ENCODE data around the gene ERN1.

ERN1 gene

DNA sequence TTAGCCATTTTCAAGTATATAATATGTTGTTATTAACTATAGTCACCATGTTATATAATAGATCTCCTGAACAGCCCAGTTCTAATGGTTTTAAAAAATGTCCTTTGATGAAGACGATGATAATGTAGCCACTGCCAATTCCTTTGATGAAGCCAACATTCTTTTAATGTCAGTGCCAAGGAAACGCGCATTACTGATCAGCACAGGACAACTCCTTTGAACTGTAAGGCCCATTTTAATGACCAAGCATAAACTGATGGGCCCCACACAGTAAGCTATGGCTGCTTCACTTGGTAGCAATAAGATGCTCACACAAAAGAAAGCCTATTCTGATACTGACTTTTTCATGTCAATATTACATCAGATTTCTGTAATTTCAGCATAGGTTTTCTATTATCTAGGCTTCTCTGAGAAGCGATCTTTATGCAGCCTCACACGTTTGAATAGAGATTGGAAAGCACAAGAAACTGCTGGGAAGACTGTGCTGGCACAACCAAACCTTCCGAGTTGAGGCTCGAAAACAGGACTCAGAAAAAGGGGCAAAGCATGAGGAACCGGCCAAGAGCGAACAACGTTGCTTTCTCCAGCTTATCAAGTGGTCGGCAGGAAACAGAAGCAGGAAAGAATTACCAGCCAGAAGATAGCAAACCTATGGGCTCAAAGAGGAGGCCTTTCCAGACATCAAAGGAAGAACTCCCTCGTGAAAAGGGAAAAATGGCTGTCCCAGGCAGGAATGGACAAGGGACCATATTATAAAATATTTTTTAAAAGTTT is 19.4 kb downstream of the ERN1 start:
- DNase-seq (ENCODE audit: low read depth in 2 of 2), result no peak

DNA sequence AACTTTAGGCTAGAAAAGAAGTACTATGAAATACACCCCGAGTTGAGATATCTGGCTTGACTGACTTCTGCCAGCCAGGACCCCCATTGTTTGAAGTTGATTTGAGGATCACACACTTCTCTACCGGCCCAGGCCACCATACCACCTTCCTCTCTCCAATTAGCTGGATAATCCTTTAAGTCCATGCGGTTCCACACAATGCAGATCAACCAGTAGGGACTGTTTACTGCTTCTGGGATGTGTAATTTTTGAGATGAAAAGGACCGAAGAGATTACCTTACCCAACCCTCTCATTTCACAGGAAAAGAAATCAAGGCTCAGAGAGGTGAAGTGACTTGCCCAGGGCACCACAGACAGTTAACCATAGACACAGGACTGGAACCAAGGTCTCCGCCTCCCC is 20.5 kb downstream of the ERN1 start:
- DNase-seq (ENCODE audit: low read depth in 2 of 2), result no peak

GRCh38 chr17:64107500-64108236 is 22.3 kb downstream of the ERN1 start:
- no peak for DNase-seq (ENCODE audit: low read depth in 2 of 2)

DNA sequence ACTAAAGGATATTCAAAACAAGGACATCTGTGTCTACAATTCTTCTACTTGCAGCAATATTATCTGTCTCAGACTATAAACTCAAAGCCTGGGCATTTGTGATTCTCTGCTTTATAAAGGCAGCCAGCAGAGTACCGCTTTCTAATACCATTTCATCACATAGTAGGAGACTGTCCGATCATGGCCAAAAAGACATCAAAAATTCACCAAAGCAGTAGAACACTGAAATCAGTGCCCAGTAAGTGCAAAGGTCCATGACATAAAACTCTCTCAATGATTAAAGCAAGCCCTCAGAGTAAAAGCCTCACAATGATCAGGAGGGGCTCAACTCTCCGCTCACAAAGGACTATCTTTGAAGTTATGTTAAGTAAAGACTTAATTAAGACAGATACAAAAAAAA is 23.0 kb downstream of the ERN1 start:
- DNase-seq (ENCODE audit: low read depth in 2 of 2), result no peak

DNA sequence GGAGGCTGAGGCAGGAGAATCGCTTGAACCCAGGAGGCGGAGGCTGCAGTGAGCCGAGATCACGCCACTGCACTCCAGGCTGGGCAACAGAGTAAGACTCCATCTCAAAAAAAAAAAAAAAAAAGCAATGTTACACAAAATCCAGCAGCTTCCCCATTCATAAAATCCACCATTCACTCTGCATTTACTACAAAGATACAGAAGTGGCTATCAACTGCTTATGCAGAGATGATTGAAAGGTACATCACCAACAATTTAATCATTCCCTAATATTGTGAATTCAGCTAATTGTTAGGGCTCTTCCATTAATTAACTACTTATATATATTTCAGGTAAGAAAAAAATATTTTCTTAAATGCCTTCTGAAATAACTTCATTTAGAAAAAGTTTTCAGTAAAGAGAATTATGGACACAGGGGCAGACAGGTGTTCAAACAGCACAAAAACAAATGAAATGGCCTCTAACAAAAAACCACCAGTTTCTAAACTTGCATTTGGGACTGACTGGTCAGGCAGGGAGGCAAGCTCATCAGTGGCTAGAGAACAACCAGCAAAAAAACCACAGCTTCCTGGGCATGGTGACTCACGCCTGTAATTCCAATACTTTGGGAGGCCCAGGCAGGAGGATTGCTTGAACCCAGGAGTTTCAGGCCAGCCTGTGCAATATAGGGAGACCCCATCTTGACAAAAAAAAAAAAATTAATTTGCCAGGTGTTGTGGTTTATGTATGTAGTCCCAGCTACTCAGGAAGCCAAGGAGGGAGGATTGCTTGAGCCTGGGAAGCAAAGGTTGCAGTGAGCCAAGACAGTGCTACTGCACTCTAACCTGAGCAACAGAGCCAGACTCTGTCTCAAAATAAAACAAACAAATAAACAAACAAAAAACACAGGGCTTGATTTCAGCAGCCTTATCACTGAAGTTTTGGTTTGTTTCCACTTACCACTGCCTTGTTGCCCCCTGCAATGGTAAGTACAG is 26.3 kb downstream of the ERN1 start:
- no peak for DNase-seq (ENCODE audit: low read depth in 2 of 2)

GRCh38 chr17:64102627-64103390 is 27.1 kb downstream of the ERN1 start:
- no peak for DNase-seq (ENCODE audit: low read depth in 2 of 2)

DNA sequence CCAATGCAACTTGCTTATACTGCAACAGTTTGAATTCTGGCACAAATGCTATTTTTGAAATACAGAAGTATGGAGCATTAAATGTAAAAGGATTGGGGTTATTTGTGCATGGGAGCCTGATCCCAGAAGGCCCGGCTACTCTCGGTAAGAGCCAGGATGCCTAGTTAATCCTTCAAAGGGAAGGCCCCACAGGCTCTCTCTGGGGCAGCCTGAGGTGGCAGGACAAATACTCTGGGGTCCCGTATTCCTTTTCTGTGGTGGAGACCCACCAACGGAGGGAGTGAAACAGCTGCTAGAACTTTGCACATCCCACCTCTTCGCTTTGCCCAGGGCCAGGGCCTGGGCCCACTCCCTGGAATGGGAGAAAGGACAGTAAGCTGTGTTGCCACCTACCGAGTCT is 30.4 kb downstream of the ERN1 start:
- DNase-seq (ENCODE audit: low read depth in 2 of 2), result no peak

- no peak for DNase-seq (ENCODE audit: low read depth in 2 of 2)
These were observed 32.6 kb downstream of the ERN1 start for GRCh38 chr17:64097196-64097936.

- DNase-seq (ENCODE audit: low read depth in 2 of 2), result no peak
These were observed 33.9 kb downstream of the ERN1 start for GRCh38 chr17:64096037-64096436.

GRCh38 chr17:64095144-64095882 is 34.6 kb downstream of the ERN1 start:
- DNase-seq (ENCODE audit: low read depth in 2 of 2), result no peak

DNA sequence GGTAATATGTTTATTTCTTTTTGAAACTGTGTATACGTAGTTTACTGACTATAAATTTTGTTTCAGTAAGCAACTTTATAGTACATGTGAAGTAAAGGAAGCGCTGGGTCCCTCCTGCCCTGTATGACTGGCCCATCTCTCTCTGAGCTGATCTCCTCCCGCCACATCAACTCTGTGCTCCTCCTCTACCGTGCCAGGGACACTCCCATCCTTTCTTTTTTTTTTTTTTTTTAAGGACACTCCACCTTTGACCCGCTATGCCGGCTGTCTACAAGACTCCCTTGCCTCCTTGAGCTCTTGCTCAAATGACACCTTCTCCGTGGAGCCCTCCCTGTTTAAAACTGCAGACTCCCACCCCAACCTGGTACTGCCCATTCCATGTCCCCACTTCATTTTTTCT is 35.5 kb downstream of the ERN1 start:
- no peak for DNase-seq (ENCODE audit: low read depth in 2 of 2)

GRCh38 chr17:64092952-64093451 is 36.9 kb downstream of the ERN1 start:
- DNase-seq (ENCODE audit: low read depth in 2 of 2), result no peak

- DNase-seq (ENCODE audit: low read depth in 2 of 2), result no peak
These were observed 37.8 kb downstream of the ERN1 start for GRCh38 chr17:64092113-64092512.

DNA sequence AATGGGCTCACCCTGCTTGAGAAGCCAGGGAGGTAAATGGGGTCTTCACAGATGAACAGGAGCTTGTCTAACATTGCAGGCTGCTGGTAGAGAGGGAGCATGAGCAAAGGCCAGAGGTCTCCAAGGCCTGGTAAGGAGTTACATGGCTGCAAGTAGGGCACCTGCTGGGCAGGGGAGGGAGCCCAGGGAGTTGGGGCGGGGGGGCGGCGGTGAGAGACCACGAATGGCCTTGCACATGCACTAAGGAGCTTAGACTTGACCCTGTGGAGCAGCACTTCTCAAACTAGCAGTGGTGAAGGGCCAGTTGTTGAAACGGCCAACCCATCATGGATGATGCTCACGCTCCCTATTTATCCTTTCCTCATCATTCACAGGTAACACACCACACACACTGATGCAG is 38.4 kb downstream of the ERN1 start:
- no peak for DNase-seq (ENCODE audit: low read depth in 2 of 2)

- DNase-seq (ENCODE audit: low read depth in 2 of 2), result no peak
These were observed 38.8 kb downstream of the ERN1 start for GRCh38 chr17:64091116-64091515.

DNA sequence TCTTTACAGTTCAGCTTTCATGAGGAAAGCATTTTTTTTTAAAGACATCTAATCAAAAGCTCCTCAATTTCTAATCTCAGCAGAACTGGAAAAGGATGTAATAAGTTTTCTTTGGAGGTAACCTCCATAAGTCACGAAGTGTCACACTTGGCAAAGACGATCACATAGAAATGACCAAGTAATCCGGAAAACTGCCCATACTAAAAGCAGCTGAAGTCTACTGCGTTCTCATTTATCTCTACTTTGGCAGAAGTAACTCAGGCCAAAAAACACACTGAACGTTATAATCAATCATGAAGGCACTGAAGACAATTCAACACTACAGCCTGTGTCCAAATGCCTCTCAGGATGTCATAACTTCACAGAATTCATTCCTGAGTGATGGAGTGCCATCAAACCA is 39.8 kb downstream of the ERN1 start:
- no peak for DNase-seq (ENCODE audit: low read depth in 2 of 2)

GRCh38 chr17:64087252-64088005 is 42.5 kb downstream of the ERN1 start:
- DNase-seq (ENCODE audit: low read depth in 2 of 2), result no peak

DNA sequence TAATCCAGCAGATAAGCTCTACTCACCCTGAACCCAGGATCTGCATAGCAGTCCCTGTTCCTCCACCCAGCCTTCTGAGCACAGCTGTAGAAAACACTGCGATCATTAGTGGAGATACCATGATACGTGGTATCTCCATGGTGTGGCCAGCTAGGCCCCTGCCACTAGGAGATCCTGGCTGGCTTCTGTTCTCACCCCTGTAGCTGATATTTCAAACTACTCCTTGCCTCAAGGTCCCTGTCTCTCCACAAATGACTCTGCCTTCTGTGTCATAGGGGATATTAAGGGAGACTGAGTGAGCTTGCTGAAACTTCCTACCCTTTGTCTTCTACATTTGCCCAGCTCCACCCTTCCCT is 44.3 kb downstream of the ERN1 start:
- DNase-seq (ENCODE audit: low read depth in 2 of 2), result no peak
